Ammon's horn (tissue), 1 donor: ENCODE data around the gene MBD3L5.
"Not testable (repeated sequence)": the region's sequence is repeated elsewhere in the genome, so short reads cannot be mapped to it uniquely, and the experiment has no call there.

Experiments
- DNase-seq: peaks from one replicate; pipeline ENCODE4 v3.0.0-alpha.2; 2016; ENCODE audit warnings: low spot score

The MBD3L5 gene

GRCh38 chr19:7030278-7030677, at the start of gene MBD3L5:
Gene MBD3L5 (plus strand): TSS chr19:7030578. CDS start chr19:7030612, 34 bp downstream.
- DNase-seq, result not testable (repeated sequence)

GRCh38 chr19:6983448-6983847, 46.9 kb upstream of the MBD3L5 start:
- no peak for DNase-seq

DNA sequence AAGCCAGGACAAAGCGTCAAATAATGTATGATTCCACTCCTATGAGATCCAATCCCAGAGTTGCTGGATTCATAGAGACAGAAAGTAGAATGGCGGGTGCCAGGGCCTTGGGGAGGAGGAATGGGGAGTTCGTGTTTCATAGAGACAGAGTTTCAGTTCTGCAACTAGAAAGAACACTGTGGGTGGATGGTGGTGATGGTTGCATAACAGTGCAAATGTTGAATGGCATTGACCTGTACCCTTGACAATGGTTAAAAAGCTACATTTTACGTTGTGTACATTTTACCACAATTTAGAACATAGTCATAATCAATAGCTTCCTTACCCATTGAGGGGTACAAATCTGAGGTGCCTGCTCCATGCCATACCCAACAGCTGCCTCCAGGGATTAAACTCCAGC, 42.5 kb upstream of the MBD3L5 start:
- peak; percentile 48 for DNase-seq

DNA sequence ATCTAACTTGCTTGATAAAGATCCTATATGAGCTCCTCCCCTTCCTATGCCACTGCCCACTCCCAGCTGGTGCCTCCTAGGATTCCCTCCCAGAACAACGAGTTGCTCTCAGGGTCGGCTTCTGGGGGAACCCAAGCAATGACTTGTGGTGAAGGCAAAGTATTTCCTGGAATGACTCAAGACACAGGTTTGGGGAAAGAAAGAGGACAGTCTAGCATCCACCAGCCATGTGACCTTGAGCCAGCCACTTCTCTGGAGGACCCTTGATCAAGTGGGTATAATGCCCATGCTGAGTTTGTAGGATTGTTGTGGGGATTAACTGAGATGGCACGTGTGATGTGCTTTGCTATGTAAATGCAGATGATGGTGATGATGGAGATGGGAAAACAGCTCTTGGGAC, 42.1 kb upstream of the MBD3L5 start:
- no peak for DNase-seq

DNA sequence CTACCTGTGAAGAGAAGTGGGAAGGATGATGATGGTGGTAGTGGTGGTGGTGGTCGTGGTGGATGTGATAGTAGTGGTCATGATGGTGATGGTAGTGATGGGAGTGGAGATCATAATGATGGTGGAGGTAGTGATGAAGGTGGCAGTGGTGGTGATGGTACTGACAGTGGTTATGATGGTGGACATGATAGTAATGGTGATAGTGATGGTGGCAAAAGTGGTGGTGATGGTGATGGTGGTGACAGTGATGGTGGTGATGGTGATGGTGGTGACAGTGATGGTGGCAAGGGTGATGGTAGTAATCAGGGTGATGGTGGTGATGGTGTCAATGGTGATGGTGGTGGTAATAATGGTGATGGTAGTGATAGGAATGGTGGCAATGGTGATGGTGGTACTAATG, 35.3 kb upstream of the MBD3L5 start:
- DNase-seq, result no peak

GRCh38 chr19:6996810-6997209, 33.6 kb upstream of the MBD3L5 start:
- DNase-seq, result no peak

DNA sequence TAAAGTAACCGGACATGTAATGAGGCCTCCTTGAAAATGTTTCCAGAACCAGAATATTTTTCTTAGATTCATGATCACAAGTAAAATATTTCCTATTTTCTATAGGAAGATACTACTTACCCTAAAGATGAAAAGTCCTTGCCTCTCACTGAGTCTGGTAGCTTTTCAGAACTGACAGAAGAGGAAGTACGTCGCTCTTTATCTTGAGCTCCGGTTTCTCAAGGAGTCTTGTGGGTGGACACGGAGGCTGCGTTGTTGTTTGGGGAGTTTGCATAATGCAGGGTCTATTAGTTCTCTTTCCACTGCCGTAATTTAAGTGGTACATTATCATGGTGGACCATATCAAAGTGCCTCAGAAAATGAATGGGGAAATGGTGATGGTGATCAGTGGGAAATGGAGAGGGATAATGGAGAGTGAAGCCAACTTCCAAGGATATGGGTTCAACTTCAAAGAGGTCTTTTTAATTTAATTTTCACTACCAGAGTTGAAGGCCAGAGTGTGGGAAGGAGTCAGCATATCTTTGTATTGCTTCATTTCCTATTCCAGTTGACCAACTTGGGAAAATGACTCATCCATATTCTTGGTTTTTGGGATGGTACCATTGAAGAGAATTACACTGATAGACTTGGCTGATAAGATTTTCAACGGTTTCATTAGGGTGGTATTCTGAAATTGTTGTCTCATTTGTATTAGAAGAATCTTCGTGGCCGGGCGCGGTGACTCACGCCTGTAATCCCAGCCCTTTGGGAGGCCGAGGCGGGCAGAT, 32.5 kb upstream of the MBD3L5 start:
- DNase-seq, result peak; percentile 23

DNA sequence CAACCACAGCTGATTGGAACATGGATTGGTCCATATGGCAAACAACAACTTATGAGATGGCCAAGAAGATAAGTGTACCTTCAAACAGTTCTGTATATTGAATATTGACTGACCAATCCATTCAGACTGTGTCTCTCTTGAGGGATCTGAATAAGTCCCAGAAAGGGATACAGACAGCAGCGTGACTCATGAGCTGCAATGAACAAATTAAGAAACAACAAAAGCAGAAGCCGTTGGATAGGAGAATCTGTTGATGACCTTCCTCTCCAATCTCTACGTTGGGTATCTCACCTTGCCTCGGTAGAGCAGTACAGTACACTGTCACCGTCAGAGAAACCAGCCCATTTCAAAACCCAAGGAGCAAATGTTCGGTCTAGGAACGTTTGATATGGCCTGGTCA, 30.4 kb upstream of the MBD3L5 start:
- DNase-seq, result no peak

GRCh38 chr19:7000333-7000732, 30.0 kb upstream of the MBD3L5 start:
- peak; percentile 34 for DNase-seq

DNA sequence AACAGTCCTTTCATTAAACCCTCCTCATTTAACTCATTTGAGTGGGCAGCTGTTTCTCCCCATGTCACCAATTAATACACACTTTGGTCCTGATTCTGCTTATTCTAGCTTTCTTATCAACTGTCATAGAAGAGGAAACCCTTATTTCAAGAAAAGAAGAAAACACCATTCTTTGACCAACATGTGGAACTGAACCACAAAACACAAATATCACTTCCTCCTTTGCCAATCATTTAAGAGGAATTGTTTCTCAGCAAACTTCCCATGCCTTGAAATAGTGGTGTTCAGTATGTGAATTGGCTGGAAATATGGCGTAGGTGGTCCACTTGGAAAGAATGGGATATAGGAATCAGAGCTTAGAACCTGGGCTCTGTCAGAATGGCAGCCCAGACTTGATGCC, 29.6 kb upstream of the MBD3L5 start:
- no peak for DNase-seq

DNA sequence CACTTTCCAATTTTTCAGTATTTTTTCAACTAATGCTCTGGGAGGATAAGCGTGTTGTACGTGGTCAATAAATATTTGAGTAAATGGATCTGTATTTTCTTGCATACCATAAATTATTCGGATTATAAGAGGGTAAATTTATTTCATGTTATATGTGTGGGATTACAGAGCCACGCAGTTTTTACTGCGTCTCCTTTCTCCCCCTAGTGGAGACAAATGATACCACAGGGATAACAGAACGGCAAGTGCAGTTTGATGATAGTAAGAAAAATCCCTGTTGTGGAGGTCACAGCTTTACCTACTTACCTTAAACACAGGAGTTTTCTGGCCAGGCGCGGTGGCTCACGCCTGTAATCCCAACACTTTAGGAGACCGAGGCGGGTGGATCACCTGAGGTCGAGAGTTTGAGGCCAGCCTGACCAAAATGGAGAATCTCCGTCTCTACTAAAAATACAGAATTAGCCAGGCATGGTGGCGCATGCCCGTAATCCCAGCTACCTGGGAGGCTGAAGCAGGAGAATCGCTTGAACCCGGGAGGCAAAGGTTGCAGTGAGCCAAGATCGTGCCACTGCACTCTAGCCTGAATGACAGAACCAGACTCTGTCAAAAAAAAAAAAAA, 26.0 kb upstream of the MBD3L5 start:
- DNase-seq, result no peak

GRCh38 chr19:7006135-7006704, 24.2 kb upstream of the MBD3L5 start:
- DNase-seq, result no peak

DNA sequence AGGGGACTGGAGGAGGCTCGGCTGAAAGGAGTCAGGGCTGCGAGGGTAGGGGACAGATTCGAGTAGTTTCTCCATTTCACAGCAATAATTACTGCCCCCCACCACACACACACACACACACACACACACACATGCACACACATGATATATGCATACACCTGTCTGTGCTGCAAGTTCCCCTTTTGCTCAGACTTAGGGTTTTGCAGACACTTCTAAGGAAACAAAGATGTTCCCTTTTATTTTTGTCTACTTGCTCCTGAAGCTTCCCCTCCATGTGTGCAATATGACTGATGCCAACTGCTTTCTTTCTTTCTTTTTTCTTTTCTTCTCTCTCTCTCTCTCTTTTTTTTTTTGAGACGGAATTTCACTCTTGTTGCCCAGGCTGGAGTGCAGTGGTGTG, 22.5 kb upstream of the MBD3L5 start:
- DNase-seq, result no peak

DNA sequence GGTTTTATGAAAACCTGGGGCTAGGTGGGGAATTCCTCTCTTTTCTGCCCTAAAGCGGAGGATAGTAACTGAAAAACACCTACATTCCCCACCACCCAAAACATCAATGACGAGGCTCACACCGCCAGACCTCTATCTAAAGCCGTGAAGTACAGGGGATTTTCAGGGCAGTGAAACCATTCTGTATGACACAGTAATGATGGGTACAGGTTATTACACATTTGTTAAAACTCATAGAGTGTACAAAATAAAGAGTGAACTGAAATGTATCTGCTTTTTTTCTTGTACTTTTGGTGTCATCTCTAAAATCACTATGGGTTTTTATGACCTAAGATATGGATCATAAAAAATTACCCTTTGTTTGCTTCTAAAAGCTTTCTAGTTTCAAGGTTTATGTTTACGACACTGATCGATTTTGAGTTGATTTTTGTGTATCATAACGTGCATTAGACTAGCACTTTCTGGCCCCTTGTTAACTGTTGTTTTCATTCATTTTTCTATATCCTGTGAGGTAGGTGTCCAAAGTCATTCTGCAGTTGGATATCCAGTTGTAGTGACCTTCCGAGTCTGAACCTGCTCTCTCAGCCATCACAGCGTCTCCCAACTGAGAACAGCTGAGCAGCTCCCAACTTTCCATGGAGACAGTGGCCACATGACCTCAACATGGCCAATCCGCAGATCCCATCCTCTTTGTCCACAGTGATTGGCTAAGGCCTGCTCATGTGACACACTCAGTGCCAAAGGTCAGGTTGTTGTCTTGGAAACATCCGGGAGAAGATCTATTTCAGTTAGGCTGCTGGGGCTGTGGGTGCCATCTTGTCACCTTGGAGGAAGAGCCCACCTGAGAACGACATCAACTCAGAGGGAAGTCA, 19.4 kb upstream of the MBD3L5 start:
- no peak for DNase-seq

- DNase-seq, result peak; percentile 70
Observed at GRCh38 chr19:7013678-7014077, 16.7 kb upstream of the MBD3L5 start.

GRCh38 chr19:7018828-7019227, 11.6 kb upstream of the MBD3L5 start:
- DNase-seq, result no peak

- DNase-seq, result not testable (repeated sequence)
Observed at GRCh38 chr19:7021331-7021730, 9.0 kb upstream of the MBD3L5 start, which contains the start of gene MBD3L2B. Gene MBD3L2B (minus strand): TSS chr19:7021431. CDS start chr19:7021397, 34 bp downstream.

- not testable (repeated sequence) for DNase-seq
Observed at GRCh38 chr19:7028790-7029189, 1.6 kb upstream of the MBD3L5 start.

DNA sequence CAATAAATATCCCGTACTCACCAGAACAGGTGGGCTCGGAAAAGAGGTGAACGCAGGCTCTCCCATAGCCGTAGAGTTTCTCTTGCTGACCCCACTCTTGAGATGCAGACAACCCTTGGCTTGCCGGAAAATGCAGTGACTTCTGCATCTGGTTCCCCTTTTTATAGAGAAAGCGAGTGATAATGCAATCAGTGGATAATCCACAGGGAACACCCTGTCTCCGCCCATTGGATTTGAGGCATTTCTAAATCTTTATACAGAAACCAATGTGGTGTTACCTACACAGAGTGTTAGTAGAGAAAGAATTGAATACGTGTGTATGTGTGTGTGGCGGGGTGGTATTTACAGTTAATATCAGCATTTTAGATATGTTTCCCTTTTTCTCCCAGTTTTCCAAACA, 9.7 kb downstream of the MBD3L5 start, which contains the start of gene MBD3L4:
TSS of gene MBD3L4 (minus strand) at position 101 of the 400 bp plus-strand sequence. CDS start at position 66, 35 bp downstream.
- not testable (repeated sequence) for DNase-seq

GRCh38 chr19:7041563-7041962, 11.2 kb downstream of the MBD3L5 start:
- not testable (repeated sequence) for DNase-seq

DNA sequence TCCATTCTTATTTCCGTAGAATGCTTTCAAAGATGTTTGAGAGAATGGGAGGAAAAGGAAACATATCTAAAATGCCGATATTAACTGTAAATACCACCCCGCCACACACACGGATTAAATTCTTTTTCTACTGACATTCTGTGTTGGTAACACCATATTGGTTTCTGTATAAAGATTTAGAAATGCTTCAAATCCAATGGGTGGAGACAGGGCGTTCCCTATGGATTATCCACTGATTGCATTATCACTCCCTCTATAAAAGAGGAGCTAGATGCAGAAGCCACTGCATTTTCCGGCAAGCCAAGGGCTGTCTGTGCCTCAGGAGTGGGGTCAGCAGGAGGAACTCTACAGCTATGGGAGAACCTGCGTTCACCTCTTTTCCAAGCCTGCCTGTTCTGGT, 18.6 kb downstream of the MBD3L5 start, which contains the start of gene MBD3L2:
TSS of gene MBD3L2 (plus strand) at position 301 of the 400 bp plus-strand sequence. CDS start at position 354, 53 bp downstream.
- not testable (repeated sequence) for DNase-seq

GRCh38 chr19:7051421-7051820, 21.0 kb downstream of the MBD3L5 start:
- DNase-seq, result not testable (repeated sequence)
